Activated T-helper 2 cell treated with anti-CD3 and anti-CD28 coated beads, Interferon-gamma antibody, Interleukin-2, Interleukin-4, amounts not matched to agents 10 μg/mL and 5 μg/mL and 100 μg/mL, durations not matched to agents 14 hours and 24 hours and 36 hours (primary cell): ENCODE data around the gene PTX4. TPM values are rescaled to one million over a fixed set of nuclear protein-coding genes. Genes with fewer than 3 reads are reported as not detected.
"Not testable (repeated sequence)": the region's sequence is repeated elsewhere in the genome, so short reads cannot be mapped to it uniquely, and the experiment has no call there.

Experiments used
- DNase-seq: peaks from one replicate; pipeline ENCODE4 v3.0.0; 2021; ENCODE audit warnings: low spot score
- H3K27ac Mint-ChIP-seq: one replicate; pipeline ENCODE4 v1.8.0; 2021; ENCODE audit warnings: mixed read lengths
- H3K27me3 Mint-ChIP-seq: one replicate; pipeline ENCODE4 v1.8.0; 2021; ENCODE audit warnings: low read depth, mixed read lengths
- H3K36me3 Mint-ChIP-seq: one replicate; pipeline ENCODE4 v1.8.0; 2021; ENCODE audit warnings: low read depth, mixed read lengths
- H3K4me1 Mint-ChIP-seq: one replicate; pipeline ENCODE4 v1.8.0; 2021; ENCODE audit warnings: low read depth, mixed read lengths
- H3K4me3 Mint-ChIP-seq: one replicate; pipeline ENCODE4 v1.8.0; 2021; ENCODE audit warnings: low read depth, mild to moderate bottlenecking, moderate library complexity, mixed read lengths
- H3K9me3 Mint-ChIP-seq: one replicate; pipeline ENCODE4 v1.8.0; 2021; ENCODE audit warnings: mixed read lengths
- intact Hi-C: fragments of 100-400 bp; cut with micrococcal nuclease; formaldehyde crosslinking; loops from one replicate; pipeline ENCODE4 v1.15.1; 2023
- total RNA-seq: library from RNA; stranded (reverse); gene quantifications from 2 replicates; pipeline ENCODE4 v1.2.3, GENCODE V29; 2022

PTX4 gene
- total RNA-seq, 1 donor from 2014 or later = not detected

- DNase-seq = no peak
- Mint-ChIP-seq H3K9me3 (no peaks in the 10 kb centered on the region), H3K4me1 (no peaks in the 10 kb centered on the region), H3K36me3 (no peaks in the 10 kb centered on the region), H3K4me3 (no peak within 1 kb of the TSS), H3K27ac (no peak within 1 kb of the TSS), H3K27me3 (no peaks in the 10 kb centered on the region)
- intact Hi-C loops = no loop called here
These were observed 44.6 kb downstream of the PTX4 start, which contains the start of gene CCDC154 for GRCh38 chr16:1443980-1444729. TSS of gene CCDC154 (minus strand) at chr16:1444556. CDS start at chr16:1444322, 234 bp downstream.

GRCh38 chr16:1443403-1443973 lies 45.3 kb downstream of the PTX4 start:
- Mint-ChIP-seq H3K36me3 (no peaks in the 10 kb centered on the region), H3K4me1 (no peaks in the 10 kb centered on the region), H3K27ac (no peak overlapping the region), H3K9me3 (no peaks in the 10 kb centered on the region), H3K27me3 (no peaks in the 10 kb centered on the region), H3K4me3 (no peak overlapping the region)
- intact Hi-C loops = no loop called here
- DNase-seq = no peak

GRCh38 chr16:1442697-1443096 lies 46.0 kb downstream of the PTX4 start:
- H3K4me3 Mint-ChIP-seq = no peak overlapping the region
- DNase-seq = no peak
- intact Hi-C loops = no loop called here
- H3K36me3 Mint-ChIP-seq = no peaks in the 10 kb centered on the region
- H3K4me1 Mint-ChIP-seq = no peaks in the 10 kb centered on the region
- H3K9me3 Mint-ChIP-seq = no peaks in the 10 kb centered on the region
- no peak overlapping the region for H3K27ac Mint-ChIP-seq
- no peaks in the 10 kb centered on the region for H3K27me3 Mint-ChIP-seq

- Mint-ChIP-seq H3K4me3 (no peak overlapping the region), H3K9me3 (no peaks in the 10 kb centered on the region), H3K36me3 (no peaks in the 10 kb centered on the region), H3K4me1 (no peaks in the 10 kb centered on the region), H3K27ac (no peak overlapping the region), H3K27me3 (no peaks in the 10 kb centered on the region)
- intact Hi-C loops = no loop called here
- DNase-seq = no peak
These were observed 47.3 kb downstream of the PTX4 start for GRCh38 chr16:1441391-1441829.

GRCh38 chr16:1439699-1440074 lies 49.1 kb downstream of the PTX4 start:
- H3K27me3 Mint-ChIP-seq, intact Hi-C loops, H3K36me3 Mint-ChIP-seq, H3K27ac Mint-ChIP-seq, H3K4me3 Mint-ChIP-seq, DNase-seq, H3K4me1 Mint-ChIP-seq, H3K9me3 Mint-ChIP-seq: not testable (repeated sequence)

GRCh38 chr16:1439058-1439698 lies 49.6 kb downstream of the PTX4 start:
- Mint-ChIP-seq H3K4me1 (no peaks in the 10 kb centered on the region), H3K36me3 (no peaks in the 10 kb centered on the region), H3K27me3 (no peaks in the 10 kb centered on the region), H3K4me3 (no peak overlapping the region), H3K27ac (no peak overlapping the region), H3K9me3 (no peaks in the 10 kb centered on the region)
- no peak for DNase-seq
- intact Hi-C loops = no loop called here

GRCh38 chr16:1438229-1439057 lies 50.3 kb downstream of the PTX4 start:
- H3K4me1 Mint-ChIP-seq = no peaks in the 10 kb centered on the region
- H3K36me3 Mint-ChIP-seq = no peaks in the 10 kb centered on the region
- H3K27me3 Mint-ChIP-seq = no peaks in the 10 kb centered on the region
- DNase-seq = no peak
- H3K9me3 Mint-ChIP-seq = no peaks in the 10 kb centered on the region
- intact Hi-C loops = no loop called here
- no peak overlapping the region for H3K4me3 Mint-ChIP-seq
- no peak overlapping the region for H3K27ac Mint-ChIP-seq

- H3K9me3 Mint-ChIP-seq = no peaks in the 10 kb centered on the region
- H3K4me3 Mint-ChIP-seq = no peak overlapping the region
- no peaks in the 10 kb centered on the region for H3K4me1 Mint-ChIP-seq
- DNase-seq = no peak
- intact Hi-C loops = no loop called here
- no peak overlapping the region for H3K27ac Mint-ChIP-seq
- no peaks in the 10 kb centered on the region for H3K36me3 Mint-ChIP-seq
- H3K27me3 Mint-ChIP-seq = no peaks in the 10 kb centered on the region
These were observed 51.1 kb downstream of the PTX4 start for GRCh38 chr16:1437606-1438005.

- Mint-ChIP-seq H3K4me3 (no peak overlapping the region), H3K27me3 (no peaks in the 10 kb centered on the region), H3K9me3 (no peaks in the 10 kb centered on the region), H3K27ac (no peak overlapping the region), H3K4me1 (no peaks in the 10 kb centered on the region), H3K36me3 (no peaks in the 10 kb centered on the region)
- DNase-seq = no peak
- intact Hi-C loops = no loop called here
These were observed 51.9 kb downstream of the PTX4 start for GRCh38 chr16:1436731-1437355.

- no peaks in the 10 kb centered on the region for H3K9me3 Mint-ChIP-seq
- intact Hi-C loops = no loop called here
- H3K36me3 Mint-ChIP-seq = no peaks in the 10 kb centered on the region
- H3K27me3 Mint-ChIP-seq = no peaks in the 10 kb centered on the region
- DNase-seq = no peak
- H3K4me3 Mint-ChIP-seq = no peak overlapping the region
- H3K27ac Mint-ChIP-seq = no peak overlapping the region
- H3K4me1 Mint-ChIP-seq = no peaks in the 10 kb centered on the region
These were observed 52.6 kb downstream of the PTX4 start for GRCh38 chr16:1435921-1436697.
